IPS DF 4.7 (cell line): ENCODE measurements around the gene HRAS.
"Not testable (repeated sequence)": the region's sequence is repeated elsewhere in the genome, so short reads cannot be mapped to it uniquely, and the experiment has no call there.

Experiments
- DNase-seq: peaks from one replicate; pipeline ENCODE4 v3.0.0-alpha.2; 2013; ENCODE audit warnings: low spot score; ENCODE audit errors: extremely low read depth

The HRAS gene

DNA sequence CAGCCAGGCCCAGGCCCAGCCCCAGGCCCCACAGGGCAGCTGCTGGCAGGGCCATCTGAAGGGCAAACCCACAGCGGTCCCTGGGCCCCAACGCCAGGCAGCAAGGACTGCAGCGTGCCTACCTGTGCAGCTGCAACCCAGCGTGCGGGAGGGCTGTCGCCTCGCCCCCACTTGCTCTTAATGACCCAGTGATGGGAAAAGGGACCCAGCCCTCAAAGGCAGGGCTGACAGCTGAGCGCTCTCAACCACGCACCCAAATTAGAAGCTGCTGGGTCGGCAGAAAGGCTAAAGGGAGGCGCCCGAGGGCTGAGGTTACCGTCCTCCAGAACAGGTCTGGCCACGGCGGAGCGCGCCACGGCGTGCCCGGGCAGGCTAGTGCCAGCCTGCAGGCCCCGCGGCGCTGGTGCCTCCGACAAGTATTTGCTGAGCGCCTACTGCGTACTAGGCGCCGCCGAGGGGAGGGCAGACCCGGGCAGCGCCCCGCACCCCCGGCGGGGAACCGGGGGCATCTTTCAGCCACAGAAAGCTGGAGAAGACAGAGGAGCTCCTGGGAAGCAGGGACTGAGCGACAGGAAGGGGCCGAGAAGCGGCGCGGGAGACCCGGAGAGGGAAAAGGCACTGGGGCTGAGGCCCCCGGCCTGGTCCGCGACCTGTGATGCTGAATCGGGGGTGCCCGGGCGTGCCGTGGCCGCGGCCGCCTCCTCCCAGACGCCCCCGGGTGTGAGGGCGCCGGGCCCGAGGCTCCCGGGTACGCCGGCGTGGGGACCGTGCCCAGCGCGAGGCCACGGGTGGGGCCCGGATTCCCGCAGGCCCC lies 773 bp downstream of the HRAS start:
- DNase-seq: no peak

DNA sequence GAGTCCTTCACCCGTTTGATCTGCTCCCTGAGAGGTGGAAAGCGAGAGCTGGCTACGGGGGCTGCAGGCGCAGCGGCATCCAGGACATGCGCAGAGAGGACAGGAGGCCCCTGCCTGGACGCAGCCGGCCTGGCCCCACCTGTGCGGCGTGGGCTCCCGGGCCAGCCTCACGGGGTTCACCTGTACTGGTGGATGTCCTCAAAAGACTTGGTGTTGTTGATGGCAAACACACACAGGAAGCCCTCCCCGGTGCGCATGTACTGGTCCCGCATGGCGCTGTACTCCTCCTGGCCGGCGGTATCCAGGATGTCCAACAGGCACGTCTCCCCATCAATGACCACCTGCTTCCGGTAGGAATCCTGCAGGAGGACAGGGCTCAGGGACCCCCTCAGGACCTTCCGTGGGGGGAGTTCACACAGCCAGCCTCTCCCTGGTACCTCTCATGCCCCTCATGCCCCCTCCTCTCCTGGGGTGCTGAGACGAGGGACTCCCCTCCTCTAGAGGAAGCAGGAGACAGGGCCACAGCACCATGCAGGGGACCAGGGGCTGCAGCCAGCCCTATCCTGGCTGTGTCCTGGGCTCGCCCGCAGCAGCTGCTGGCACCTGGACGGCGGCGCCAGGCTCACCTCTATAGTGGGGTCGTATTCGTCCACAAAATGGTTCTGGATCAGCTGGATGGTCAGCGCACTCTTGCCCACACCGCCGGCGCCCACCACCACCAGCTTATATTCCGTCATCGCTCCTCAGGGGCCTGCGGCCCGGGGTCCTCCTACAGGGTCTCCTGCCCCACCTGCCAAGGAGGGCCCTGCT lies 1.6 kb downstream of the HRAS start:
- DNase-seq: no peak

DNA sequence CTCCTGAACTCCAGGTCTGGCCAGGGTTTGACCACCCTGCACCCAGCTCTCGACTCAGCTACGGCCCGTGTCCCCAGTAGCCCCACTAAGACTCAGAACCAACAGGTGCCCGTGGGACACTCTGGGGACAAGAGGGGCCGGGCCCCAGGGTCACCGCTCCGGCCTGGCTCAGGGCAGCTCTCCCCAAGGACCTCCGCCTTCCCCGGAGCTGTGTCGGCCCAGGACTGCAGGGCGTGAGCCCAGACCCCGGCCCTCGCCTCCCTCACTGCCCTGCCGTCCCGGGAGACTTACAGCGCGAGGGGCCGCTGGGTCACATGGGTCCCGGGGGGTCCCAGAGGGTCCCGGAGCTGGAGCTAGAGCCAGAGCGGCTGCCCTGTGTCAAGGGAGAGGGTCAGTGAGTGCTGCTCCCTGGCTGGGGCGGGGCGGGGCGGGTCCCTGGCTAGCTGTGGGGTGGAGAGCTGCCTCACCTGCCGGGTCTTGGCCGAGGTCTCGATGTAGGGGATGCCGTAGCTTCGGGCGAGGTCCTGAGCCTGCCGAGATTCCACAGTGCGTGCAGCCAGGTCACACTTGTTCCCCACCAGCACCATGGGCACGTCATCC lies 2.3 kb downstream of the HRAS start:
- no peak for DNase-seq

DNA sequence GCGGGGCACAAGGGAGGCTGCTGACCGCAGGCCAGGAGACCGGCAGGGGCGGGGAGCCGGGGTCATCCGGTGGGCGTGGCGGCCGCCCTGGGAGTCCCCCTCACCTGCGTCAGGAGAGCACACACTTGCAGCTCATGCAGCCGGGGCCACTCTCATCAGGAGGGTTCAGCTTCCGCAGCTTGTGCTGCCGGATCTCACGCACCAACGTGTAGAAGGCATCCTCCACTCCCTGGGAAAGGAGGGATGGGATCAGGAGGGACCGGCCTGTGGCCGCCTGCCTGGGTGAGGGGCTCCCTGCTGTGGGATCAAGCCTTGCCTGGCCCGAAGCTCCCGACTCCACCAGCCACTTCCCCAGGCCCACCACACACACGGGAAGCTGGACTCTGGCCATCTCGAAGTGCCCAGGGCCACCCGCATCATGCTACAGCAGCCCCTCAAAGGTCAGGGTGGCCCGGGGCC lies 2.8 kb downstream of the HRAS start:
- DNase-seq: no peak

DNA sequence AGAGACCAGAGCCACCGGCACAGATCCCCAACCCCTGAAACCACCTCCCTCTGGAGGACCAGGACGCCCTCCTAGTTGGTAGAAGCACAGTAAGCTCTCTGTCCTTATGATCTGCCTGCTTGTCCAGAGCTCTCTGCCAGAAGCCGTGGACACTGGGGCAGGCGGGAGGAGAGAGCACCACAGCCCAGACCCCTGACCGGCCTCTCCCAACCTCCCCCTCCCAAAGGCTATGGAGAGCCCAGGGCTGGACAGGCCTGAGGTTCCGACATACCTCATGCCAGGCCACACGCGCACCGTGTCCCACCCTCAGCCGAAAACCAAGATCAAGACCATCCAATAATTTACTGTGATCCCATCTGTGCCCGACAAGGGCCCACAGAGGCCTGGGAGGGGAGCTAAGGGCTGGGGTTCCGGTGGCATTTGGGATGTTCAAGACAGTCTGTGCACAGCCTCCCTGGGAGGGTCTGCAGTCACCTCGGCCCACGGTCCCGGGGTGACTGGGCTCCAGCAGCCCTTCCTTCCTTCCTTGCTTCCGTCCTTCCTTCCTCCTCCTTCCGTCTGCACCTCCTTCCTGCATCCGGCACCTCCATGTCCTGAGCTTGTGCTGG lies 3.4 kb downstream of the HRAS start:
- DNase-seq: no peak

DNA sequence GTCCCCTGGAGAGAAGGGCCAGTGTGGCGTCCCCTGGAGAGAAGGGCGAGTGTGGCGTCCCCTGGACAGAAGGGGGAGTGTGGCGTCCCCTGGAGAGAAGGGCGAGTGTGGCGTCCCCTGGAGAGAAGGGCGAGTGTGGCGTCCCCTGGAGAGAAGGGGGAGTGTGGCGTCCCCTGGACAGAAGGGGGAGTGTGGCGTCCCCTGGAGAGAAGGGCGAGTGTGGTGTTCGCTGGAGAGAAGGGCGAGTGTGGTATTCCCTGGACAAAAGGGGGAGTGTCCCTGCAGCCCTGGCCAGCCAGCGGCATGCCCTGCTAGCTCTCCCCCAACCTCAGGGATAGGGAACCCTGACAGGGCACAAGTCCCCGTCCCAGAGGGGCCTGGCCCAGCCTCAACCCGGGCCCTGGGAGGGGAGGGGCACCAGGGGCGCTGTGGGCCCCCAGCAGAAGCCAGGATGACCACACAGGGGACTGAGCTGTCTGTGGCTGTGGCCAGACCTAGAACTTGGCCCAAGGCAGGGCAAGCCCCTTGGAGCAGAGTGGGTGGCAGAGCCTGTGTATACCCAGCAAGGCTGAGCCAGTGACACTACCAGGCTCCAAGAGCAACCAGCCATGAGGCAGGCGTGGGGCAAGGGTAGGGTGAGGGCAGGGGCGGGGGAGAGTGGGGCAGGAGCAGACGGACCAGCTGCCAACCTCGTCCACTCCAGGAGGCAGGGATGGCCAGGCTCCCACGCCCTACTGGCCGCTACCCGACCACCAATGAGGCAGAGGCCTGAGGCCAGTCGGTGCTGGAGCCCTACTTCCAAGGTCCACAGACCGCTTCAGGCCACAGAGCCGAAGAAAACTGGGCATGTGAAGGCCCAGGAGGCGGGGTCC lies 4.2 kb downstream of the HRAS start:
- DNase-seq: no peak

DNA sequence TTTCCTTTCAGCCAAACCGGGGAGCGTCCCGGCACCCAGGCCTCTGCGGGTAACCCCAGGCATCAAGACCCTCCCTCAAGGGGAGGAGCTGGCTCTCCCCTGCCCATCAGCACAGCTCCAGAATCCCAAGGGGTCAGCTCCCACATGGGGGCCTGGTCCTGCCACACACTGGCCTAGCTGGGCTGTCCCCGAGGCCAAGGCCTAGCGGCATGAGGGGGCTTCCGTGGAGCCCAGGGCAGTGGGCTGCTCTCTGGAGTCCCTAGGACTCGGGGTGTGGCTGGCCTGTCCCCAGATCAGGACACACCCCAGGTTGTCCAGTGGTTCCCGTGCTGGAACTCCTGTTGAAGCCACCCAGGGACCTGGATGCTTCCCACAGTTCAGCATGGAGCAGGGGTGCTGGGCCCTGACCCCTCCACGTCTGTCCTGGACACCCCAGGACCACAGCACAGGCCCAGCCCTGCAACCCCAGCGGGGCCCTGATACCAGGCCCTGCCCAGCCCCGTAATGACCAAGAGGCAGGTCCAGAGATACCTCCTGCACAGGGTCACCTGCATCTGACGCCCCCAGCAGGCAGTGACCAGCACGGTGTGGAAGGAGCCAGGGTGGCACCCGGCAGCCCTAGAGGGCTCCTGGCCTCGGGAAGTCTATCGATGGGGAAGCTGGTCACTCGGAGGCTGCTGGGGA lies 5.5 kb downstream of the HRAS start:
- no peak for DNase-seq

DNA sequence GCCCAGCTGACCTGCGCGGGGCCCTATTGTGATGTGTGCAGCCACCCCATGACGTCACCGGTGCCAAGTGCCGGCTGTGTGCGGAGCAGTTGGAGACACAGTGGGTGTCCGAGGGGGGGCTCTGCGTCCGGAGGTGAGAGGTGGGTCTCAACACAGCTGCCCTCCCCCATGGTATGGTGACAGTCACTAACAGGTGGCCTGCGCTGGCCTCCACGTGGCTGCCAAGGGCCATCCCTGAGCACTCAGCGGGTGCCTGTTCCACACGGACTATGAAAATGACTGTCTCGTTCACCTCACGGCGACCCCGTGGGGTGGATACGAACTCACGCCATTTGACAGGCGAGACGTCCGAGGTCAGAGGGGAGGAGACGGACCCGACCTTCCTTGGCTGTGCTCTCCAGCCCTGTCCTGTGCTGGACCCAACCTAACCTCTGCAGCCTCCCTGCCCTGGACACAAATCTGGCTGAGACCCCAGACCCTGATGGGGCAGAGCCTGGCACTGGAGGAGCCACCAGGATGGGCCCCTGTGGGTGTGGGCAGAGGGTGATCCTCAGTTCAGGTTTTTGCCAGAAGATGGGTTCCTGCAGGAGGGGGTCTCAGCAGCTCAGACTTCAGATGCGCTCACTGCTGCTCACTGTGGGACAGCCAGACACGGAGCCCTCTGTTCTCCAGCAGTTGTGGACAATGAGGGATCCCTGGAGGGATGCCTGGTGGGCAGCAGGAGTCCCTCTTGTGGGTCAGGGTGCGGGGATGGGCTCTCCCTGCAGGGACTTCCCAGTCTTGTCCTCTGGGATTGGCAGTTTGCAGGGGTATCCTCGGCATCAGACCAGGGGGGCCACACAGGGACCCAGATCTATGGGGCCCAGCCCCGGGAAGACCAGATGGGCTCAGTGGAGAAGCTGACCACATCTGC lies 6.3 kb downstream of the HRAS start:
- no peak for DNase-seq

DNA sequence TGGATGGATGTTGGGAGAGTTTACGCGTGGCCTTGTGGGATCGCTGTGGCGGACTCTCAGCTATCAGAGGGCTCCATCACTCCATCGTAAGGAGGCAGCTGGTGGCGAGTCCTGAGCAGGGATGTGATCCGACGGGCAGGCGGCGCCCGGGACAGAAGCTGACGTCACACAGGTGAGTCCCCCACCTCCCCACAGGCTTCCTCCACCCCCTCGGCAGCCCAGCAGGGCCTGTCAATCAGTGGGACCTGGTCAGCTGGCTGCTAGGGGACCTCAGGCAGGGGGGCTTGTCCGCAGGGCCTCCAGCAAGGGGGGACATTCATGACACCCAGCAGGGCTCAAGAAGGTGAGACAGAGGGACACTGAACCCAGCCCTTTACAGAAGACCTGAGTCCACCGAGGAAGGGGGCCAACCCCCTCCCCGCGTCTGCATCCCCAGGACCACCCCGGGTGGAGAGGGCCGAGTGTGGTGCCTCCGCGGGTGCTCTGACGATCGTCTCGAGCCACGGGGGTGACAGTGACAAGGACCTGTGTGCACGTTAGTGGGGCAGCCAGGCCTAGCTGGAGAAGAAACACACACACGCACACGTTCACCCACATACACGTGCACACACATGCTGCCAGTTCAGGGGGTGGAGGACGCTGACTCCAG lies 7.1 kb downstream of the HRAS start:
- no peak for DNase-seq

DNA sequence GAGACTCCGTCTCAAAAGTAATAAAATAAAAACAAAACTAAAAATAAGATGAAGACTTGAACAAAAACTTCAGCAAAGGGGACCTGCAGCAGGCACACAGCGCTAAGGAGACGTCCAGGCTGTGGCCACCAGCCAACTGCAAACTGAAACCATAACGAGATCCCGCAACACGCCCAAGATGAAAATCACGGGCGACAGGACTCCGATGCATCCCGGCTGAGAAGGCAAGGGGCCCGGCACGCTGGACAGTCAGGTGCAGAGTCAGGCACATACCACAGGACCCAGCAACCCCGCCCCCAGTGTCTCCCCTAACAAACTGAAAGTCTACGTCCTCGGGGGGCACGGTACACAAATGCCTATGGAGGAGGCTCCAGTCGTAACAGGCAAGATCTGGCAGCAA lies 9.2 kb downstream of the HRAS start:
- no peak for DNase-seq

DNA sequence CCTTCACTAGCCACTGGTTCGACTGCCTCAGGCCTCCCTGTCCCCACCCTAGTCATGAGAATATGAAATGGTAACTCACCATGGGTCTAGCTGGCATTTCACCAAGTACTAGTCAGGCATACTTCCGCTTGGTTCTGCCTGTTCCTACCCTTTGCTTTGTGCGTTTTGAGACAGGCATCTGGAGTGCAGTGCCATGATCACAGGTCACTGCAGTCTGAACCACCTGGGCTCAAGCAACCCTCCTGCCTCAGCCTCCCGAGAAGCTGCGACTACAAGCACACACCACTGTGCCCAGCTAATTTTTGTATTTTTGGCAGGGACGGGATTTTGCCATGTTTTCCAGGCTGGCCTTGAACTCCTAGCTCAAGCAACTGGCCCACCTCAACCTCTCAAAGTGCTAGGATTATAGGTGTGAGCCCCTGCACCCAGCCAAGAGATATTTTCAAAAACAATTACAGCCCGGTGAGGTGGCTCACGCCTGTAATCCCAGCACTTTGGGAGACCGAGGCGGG lies 14.1 kb downstream of the HRAS start:
- DNase-seq: no peak

DNA sequence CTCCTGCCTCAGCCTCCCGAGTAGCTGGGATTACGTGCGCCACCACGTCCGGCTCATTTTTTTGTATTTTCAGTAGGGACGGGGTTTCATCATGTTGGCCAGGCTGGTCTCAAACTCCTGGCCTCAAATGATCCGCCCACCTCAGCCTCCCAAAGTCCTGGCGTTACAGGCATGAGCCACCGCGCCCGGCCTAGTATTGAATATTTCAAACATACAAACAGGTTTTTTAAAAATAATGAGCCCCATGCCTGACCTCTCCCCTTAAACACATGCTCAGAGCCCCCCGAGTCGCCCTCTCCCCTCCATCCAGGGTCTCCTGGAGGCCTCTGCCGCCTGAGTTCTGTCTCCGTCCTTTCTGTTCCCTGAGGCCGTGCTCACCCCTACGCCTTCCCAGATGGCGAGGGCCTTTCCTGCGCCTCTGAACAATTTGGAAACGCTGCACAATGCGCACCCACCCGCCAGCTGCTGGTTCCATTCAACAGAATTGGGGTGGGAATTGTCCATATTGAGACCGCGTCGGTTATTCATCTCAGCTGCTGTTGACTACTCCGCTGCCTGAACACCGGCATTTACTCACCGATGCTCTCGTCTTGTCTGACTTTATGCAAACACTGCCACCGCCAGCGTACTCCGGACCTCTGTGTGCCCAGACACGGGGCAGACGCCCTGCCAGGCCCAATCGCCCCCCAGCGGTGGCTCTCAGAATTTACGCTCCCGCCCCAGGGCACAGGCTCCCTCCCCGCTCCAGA lies 14.8 kb downstream of the HRAS start:
- DNase-seq: no peak

DNA sequence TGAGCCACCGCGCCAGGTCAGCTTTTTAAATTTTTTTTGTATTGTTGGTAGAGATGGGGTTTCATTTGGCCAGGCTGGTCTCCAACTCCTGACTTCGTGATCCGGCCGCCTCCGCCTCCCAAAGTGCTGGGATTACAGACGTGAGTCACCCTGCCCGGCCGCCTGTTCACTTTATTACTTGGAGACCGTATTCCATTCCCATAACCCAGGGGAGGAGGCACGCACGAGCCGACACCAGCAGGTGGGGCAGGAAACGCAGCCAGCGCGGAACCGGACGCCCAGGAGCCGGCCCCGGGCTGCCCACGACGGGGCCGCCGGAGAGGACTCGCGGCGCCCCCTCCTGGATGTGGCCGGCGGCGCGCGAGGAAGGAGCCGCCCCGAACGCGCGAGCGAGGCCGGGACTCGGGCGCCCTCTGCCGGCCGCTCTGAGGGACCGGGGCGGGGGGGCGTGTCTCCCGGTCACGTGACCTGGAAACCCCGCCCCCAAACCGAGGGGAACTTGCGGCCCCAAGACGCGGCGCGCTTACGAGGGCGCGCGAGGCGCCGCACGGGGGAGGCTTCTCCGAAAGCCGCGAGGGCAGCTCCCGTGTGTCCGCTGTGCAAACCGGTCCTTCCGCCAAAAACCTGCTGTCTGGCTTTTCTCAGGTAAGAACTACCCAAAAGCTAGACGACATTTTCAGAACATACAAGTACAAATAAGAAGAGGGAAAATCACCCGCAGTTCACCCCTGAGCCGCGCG lies 16.7 kb downstream of the HRAS start:
- no peak for DNase-seq

DNA sequence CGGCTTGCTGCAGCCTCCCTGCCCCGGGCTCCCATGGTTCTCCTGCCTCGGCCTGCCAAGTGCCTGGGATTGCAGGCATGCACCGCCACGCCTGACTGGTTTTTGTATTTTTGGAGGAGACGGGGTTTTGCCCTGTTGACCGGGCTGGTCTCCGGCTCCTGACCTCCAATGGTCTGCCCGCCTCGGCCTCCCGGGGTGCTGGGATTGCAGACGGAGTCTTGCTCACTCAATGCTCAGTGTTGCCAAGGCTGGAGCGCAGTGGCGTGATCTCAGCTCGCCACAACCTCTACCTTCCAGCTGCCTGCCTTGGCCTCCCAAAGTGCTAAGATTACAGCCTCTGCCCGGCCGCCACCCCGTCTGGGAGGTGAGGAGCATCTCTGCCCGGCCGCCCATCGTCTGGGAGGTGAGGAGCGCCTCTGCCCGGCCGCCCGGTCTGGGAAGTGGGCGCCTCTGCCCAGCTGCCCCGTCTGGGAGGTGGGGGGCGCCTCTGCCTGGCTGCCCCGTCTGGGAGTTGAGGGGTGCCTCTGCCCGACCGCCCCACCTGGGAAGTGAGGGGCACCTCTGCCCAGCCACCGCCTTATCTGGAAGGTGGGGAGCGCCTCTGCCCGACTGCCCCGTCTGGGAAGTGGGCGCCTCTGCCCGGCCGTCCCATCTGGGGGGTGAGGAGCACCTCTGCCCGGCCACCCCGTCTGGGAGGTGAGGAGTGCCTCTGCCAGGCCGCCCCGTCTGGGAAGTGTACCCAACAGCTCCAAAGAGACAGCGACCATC lies 18.3 kb downstream of the HRAS start:
- DNase-seq: not testable (repeated sequence)

DNA sequence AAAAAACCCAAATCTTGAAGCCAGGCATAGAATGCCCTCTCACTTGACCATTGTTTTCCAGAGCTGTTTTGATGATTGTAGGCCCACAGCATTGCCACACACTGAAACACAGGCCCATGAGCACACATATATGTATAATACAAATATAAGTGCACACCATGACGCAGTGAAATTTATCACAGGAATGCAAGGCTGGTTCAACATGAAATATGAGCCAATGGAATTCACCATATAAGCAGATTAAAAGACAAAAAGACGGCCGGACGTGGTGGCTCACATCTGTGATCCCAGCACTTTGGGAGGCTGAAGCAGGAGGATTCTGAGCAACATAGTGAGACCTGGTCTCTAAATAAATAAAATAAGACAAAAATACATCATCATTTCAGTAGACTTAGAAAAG lies 19.0 kb downstream of the HRAS start:
- DNase-seq: no peak

DNA sequence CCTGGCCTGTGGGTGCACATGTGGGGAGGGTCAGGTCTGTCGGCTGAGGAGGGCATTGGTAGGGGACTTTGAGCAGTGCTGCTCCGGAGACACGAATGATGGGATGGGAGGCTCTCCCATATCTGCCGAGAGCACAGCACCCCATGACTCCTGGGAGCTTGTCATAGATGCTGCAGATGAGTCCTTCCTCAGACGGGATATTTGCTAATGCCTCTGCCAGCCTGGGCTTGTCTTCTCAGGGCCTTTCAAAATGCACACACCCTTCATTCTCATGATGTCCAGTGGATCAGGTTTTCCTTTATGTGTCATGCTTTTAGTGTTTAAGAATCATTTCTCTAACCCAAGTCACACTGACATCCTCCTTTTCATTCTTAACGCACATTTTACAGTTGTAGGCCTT lies 20.2 kb downstream of the HRAS start:
- no peak for DNase-seq
